Breast epithelium (tissue), 4 donors: ENCODE results near the gene EDAR. TPM values are rescaled to one million over a fixed set of nuclear protein-coding genes. Genes with fewer than 3 reads are reported as not detected.

Experiments used
- DNase-seq, 2 donors: peaks; one replicate each; pipeline ENCODE4 v3.0.0-alpha.2; 2019; ENCODE audit warnings: low spot score in 2 of 2
- H3K27ac ChIP-seq, 2 donors: fragments of 200-600 bp; sonication (generic) in 1 of 2; one replicate each; pipeline ENCODE4 v1.5.1; 2016 to 2019; ENCODE audit warnings: mild to moderate bottlenecking in 1 of 2
- H3K27me3 ChIP-seq, 2 donors: fragments of 200-600 bp; sonication (generic) in 1 of 2; one replicate each; pipeline versions ENCODE4 v1.5.1 to v1.6.0; 2017 to 2019; ENCODE audit warnings: control low read depth in 1 of 2, mild to moderate bottlenecking in 1 of 2
- H3K36me3 ChIP-seq: fragments of 200-600 bp; one replicate; pipeline ENCODE4 v1.5.1; 2019
- H3K4me1 ChIP-seq, 2 donors: fragments of 200-600 bp; sonication (generic); one replicate each; pipeline ENCODE4 v1.5.1; 2016 to 2019; ENCODE audit warnings: control low read depth in 1 of 2
- H3K4me3 ChIP-seq, 3 donors: fragments of 200-600 bp; sonication (generic); 1 replicate in 2 of 3; 2 replicates in 1 of 3; pipeline ENCODE4 v1.5.1; 2016 to 2019; ENCODE audit warnings: mild to moderate bottlenecking in 3 of 3, moderate library complexity in 2 of 3
- H3K9me3 ChIP-seq, 2 donors: fragments of 200-600 bp; sonication (generic) in 1 of 2; one replicate each; pipeline ENCODE4 v1.5.1; 2016 to 2019; ENCODE audit warnings: control low read depth in 1 of 2
- POLR2A ChIP-seq: fragments of 450-650 bp; IDR thresholded peaks from one replicate; pipeline ENCODE4 v1.6.1; 2016; ENCODE audit warnings: antibody characterized with exemption, mild to moderate bottlenecking, moderate library complexity
- POLR2AphosphoS5 ChIP-seq, 3 donors: sonication (generic); formaldehyde crosslinking; IDR thresholded peaks; one replicate each; pipeline ENCODE4 v1.6.1; 2017; ENCODE audit warnings: antibody characterized with exemption in 3 of 3
- intact Hi-C: fragments of 100-400 bp; cut with DNase I; formaldehyde crosslinking; loops from one replicate; pipeline ENCODE4 v1.15.1; 2023; ENCODE audit warnings: low total_unique reads
- total RNA-seq, 3 donors: library from RNA; depleted of rRNA; stranded (reverse); fragments of >200 nt; gene quantifications; one replicate each; pipeline ENCODE4 v1.1.0, GENCODE V29; 2016
- TF ChIP-seq, protein P1 (sequence below), 3 donors: fragments of 450-650 bp; IDR thresholded peaks; one replicate each; pipeline ENCODE4 v1.5.1; 2016 to 2017; ENCODE audit warnings: antibody characterized with exemption in 3 of 3, mild to moderate bottlenecking in 3 of 3, moderate library complexity in 3 of 3

EDAR gene
- total RNA-seq, 3 donors from 2014 or later = 0.29 TPM; not detected in 2

DNA sequence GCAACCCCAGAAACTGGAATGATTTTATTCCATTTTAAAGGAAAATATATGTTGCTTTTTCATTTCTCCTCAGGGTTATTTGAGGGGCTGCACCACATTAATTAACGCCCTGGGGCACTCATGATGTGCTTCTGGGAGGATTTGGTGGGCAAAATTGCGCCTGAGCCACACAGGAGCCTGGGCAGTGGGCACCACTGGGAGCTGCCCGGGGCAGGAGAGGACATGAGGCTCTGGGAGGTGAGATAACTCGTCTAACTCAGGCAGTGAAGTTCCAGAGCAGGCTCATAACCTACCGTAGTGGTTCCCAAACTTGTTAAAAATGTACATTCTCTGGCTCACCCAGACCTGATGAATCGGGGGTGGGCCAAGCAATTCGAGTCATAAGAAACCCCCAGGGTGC is 68.3 kb downstream of the EDAR start:
- no peak for DNase-seq
- H3K27me3 ChIP-seq = no peaks in the 10 kb centered on the region
- peaks cover 0 to 3% of the 10 kb centered on the region in 2 donors for H3K4me1 ChIP-seq
- H3K9me3 ChIP-seq = no peaks in the 10 kb centered on the region
- no peak overlapping the region for H3K4me3 ChIP-seq
- no peak overlapping the region for H3K27ac ChIP-seq
- intact Hi-C loops = no loop called here
- H3K36me3 ChIP-seq = no peaks in the 10 kb centered on the region
- TF ChIP-seq, protein P1, sequence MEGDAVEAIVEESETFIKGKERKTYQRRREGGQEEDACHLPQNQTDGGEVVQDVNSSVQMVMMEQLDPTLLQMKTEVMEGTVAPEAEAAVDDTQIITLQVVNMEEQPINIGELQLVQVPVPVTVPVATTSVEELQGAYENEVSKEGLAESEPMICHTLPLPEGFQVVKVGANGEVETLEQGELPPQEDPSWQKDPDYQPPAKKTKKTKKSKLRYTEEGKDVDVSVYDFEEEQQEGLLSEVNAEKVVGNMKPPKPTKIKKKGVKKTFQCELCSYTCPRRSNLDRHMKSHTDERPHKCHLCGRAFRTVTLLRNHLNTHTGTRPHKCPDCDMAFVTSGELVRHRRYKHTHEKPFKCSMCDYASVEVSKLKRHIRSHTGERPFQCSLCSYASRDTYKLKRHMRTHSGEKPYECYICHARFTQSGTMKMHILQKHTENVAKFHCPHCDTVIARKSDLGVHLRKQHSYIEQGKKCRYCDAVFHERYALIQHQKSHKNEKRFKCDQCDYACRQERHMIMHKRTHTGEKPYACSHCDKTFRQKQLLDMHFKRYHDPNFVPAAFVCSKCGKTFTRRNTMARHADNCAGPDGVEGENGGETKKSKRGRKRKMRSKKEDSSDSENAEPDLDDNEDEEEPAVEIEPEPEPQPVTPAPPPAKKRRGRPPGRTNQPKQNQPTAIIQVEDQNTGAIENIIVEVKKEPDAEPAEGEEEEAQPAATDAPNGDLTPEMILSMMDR (IDR thresholded peaks at IDR 0.05) = no peak
- TF ChIP-seq POLR2AphosphoS5 (IDR thresholded peaks at IDR 0.05) (no peak), POLR2A (no peak)

DNA sequence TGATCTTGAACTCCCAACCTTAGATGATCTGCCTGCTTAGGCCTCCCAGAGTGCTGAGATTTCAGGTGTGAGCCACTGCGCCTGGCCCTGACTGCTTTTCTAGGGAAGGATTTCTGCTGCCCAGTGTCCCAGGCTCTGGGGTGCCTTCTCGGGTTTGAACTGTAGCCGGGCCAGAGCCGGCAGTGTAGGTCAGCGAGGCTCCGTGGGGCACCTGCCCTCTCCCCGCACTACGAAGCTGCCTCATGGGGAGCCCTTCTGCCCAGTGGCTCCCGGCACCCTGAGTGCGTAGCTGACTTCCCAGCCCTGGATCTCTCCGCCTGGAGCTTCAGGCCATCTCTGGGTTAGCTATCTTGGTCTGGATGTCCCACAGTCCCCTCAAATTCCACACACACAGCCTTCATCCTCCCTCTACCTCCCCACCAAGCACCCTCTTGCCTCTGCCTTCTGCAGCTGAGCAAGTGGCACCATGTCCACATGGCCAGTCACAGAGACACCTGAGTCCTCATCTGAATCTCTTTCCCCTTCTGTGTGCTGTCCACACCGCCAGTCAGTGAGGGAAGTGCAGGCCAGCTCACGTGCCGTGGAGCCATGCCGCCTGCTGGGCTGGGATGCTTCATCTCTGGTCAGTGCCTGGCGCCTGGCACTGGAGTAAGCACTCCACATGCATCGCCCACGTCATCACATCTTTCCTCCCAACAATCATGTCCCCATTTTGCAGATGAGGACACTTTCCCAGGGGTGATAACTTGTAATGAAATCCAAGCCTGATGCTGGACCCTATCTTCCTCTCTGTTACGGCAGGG is 69.2 kb downstream of the EDAR start:
- DNase-seq = peak in 1 of 2 donors; percentile 9
- Histone ChIP-seq H3K27me3 (no peaks in the 10 kb centered on the region), H3K27ac (no peak overlapping the region), H3K4me3 (no peak overlapping the region), H3K4me1 (no peaks in the 10 kb centered on the region), H3K9me3 (no peaks in the 10 kb centered on the region), H3K36me3 (no peaks in the 10 kb centered on the region)
- TF ChIP-seq POLR2A = no peak
- TF ChIP-seq, protein P1 (IDR thresholded peaks at IDR 0.05) = no peak
- TF ChIP-seq POLR2AphosphoS5 (IDR thresholded peaks at IDR 0.05) = no peak
- intact Hi-C loops = no loop called here

DNA sequence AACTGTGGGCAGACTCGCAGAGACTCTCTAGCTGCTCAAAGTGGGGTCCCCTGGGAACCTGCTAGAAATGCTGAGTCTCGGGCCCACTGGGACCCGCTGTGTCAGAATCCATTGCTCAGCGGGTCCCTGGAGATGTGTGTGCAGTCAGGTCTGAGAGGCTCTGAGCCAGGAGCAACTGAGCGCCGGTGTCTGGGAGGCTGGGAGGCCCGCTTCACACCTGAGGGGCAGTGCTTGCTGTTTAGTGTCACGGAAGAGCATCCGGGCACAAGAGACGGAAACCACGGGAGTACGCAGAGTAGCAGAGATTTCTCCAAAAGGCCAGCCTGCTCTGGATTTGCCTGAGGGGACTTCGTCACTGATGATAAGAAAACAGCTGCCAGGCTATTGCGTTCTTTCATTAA is 70.1 kb downstream of the EDAR start:
- no peak for TF ChIP-seq POLR2AphosphoS5 (IDR thresholded peaks at IDR 0.05)
- TF ChIP-seq, protein P1 (IDR thresholded peaks at IDR 0.05) = no peak
- Histone ChIP-seq H3K36me3 (no peaks in the 10 kb centered on the region), H3K27ac (no peak overlapping the region), H3K4me3 (no peak overlapping the region), H3K9me3 (no peaks in the 10 kb centered on the region), H3K4me1 (no peaks in the 10 kb centered on the region), H3K27me3 (no peaks in the 10 kb centered on the region)
- peak in 1 of 2 donors; percentile 14 for DNase-seq
- intact Hi-C loops = no loop called here

DNA sequence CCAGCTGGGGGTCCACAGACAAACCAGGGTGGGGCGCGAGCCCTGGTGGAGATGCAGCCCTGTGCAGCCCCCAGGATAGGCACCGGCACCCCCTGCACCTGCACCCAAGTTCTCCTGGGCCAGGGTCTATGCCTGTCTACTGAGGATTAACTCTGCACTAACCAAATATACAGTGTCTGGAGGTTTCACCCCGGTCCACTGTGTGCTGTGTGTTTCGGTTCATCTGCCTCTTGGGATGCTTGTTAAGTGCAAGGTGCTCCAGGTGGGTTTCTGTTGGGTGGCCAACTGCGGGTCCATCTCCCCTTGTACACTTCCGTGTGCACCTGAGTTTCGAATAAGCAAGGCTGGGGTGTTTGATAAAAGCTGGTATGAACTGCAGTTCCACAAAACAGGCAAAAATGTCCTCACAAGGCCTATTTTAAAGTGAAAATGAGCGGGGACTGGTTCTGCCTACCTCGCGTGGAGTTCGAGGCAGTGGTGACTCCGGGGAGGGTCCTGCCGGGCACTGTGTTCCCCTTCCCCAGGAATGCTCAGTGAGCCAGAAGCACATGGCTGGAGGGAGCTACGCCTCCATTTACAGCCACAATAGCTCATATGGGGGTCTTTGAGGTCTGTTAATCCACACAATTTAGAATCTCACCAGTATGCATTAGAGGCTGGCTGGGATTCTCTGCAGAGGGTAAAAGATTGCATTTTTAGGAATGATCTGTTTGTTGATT is 70.7 kb downstream of the EDAR start:
- intact Hi-C loops = no loop called here
- TF ChIP-seq POLR2A (no peak), POLR2AphosphoS5 (IDR thresholded peaks at IDR 0.05) (no peak)
- TF ChIP-seq, protein P1 (IDR thresholded peaks at IDR 0.05) = no peak
- peak in 1 of 2 donors; percentile 9 for DNase-seq
- Histone ChIP-seq H3K9me3 (no peaks in the 10 kb centered on the region), H3K4me3 (no peak overlapping the region), H3K27ac (no peak overlapping the region), H3K27me3 (no peaks in the 10 kb centered on the region), H3K36me3 (no peaks in the 10 kb centered on the region), H3K4me1 (no peaks in the 10 kb centered on the region)

DNA sequence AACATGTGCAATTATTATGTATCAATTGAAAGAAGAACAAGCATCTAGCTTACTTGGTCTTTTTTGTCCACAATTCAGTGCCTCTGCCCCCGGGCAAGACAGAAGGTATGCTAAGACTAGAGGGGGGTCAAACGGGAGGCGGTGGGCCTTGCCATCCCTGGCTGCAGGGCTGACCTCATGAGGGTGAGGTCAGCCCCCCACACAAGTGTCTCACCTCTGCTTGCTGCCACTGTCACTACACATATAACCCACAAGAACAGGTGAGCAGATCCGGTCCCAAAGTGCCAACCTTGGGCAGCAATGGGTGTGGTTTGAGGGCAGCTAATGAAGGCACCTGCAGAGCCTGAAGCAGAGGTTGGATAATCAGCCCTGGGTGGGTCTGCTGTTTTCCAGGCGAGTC is 71.5 kb downstream of the EDAR start:
- no peak overlapping the region for H3K27ac ChIP-seq
- H3K27me3 ChIP-seq = no peaks in the 10 kb centered on the region
- no peaks in the 10 kb centered on the region for H3K4me1 ChIP-seq
- TF ChIP-seq POLR2A (no peak), POLR2AphosphoS5 (IDR thresholded peaks at IDR 0.05) (no peak)
- TF ChIP-seq, protein P1 (IDR thresholded peaks at IDR 0.05) = no peak
- intact Hi-C loops = no loop called here
- H3K36me3 ChIP-seq = no peaks in the 10 kb centered on the region
- peak in 1 of 2 donors; percentile 15 for DNase-seq
- no peaks in the 10 kb centered on the region for H3K9me3 ChIP-seq
- no peak overlapping the region for H3K4me3 ChIP-seq
